ENCODE results near the gene FAM83C. TPM values are rescaled to one million over a fixed set of nuclear protein-coding genes. Genes with fewer than 3 reads are reported as not detected.
A peak's percentile ranks its signal among the peaks of the same experiment; 100 is the strongest.

Gene FAM83C
- total RNA-seq, 1 experiment from 2014 or later, result 0.81 TPM

- DNase-seq (ENCODE audit: low spot score), result no peak
Observed at GRCh38 chr20:35299780-35300179, 7.6 kb upstream of the FAM83C start.

GRCh38 chr20:35298264-35298663 is 6.0 kb upstream of the FAM83C start:
- no peak for DNase-seq (ENCODE audit: low spot score)

GRCh38 chr20:35297740-35298139 is 5.5 kb upstream of the FAM83C start:
- no peak for DNase-seq (ENCODE audit: low spot score)

- DNase-seq (ENCODE audit: low spot score), result no peak
Observed at GRCh38 chr20:35297155-35297554, 4.9 kb upstream of the FAM83C start.

GRCh38 chr20:35296101-35296554 is 3.9 kb upstream of the FAM83C start:
- no peak for DNase-seq (ENCODE audit: low spot score)

- no peak for DNase-seq (ENCODE audit: low spot score)
Observed at GRCh38 chr20:35295674-35296073, 3.4 kb upstream of the FAM83C start.

- no peak for DNase-seq (ENCODE audit: low spot score)
Observed at GRCh38 chr20:35295058-35295457, 2.8 kb upstream of the FAM83C start.

GRCh38 chr20:35294293-35294685 is 2.1 kb upstream of the FAM83C start:
- DNase-seq (ENCODE audit: low spot score), result no peak

- DNase-seq (ENCODE audit: low spot score), result no peak
Observed at GRCh38 chr20:35293303-35294292, 1.4 kb upstream of the FAM83C start.

GRCh38 chr20:35292504-35293285 is 470 bp upstream of the FAM83C start:
- DNase-seq (ENCODE audit: low spot score), result no peak

- DNase-seq (ENCODE audit: low spot score), result no peak
Observed at GRCh38 chr20:35290887-35291417, 1.3 kb downstream of the FAM83C start.

- no peak for DNase-seq (ENCODE audit: low spot score)
Observed at GRCh38 chr20:35290186-35290886, 1.9 kb downstream of the FAM83C start.

GRCh38 chr20:35288325-35289060 is 3.7 kb downstream of the FAM83C start:
- DNase-seq (ENCODE audit: low spot score), result no peak

- DNase-seq (ENCODE audit: low spot score), result no peak
Observed at GRCh38 chr20:35287509-35288324, 4.5 kb downstream of the FAM83C start.

- DNase-seq (ENCODE audit: low spot score), result no peak
Observed at GRCh38 chr20:35286899-35287508, 5.2 kb downstream of the FAM83C start.

GRCh38 chr20:35286077-35286898 is 5.9 kb downstream of the FAM83C start:
- peak; percentile 50 for DNase-seq (ENCODE audit: low spot score)

- no peak for DNase-seq (ENCODE audit: low spot score)
Observed at GRCh38 chr20:35285806-35286076, 6.5 kb downstream of the FAM83C start.

GRCh38 chr20:35284992-35285805 is 7.0 kb downstream of the FAM83C start:
- DNase-seq (ENCODE audit: low spot score), result no peak
